Stomach (tissue), 9 donors: ENCODE measurements around the gene KCNE4. TPM values are rescaled to one million over a fixed set of nuclear protein-coding genes. Genes with fewer than 3 reads are reported as not detected.

Source experiments
- DNase-seq, 2 donors: peaks; one replicate each; pipeline versions ENCODE4 v3.0.0 to v3.0.0-alpha.2; 2013 to 2019
- H3K27ac ChIP-seq, 5 donors: fragments of 200-600 bp in 4 of 5; sonication (generic) in 4 of 5; one replicate each; pipeline ENCODE4 v1.5.1; 2013 to 2019; ENCODE audit warnings: mild to moderate bottlenecking in 1 of 5, moderate library complexity in 1 of 5
- H3K27me3 ChIP-seq, 3 donors: fragments of 200-600 bp; sonication (generic); one replicate each; pipeline ENCODE4 v1.5.1; 2017 to 2019; ENCODE audit warnings: mixed run types in 1 of 3
- H3K36me3 ChIP-seq, 4 donors: fragments of 200-600 bp; sonication (generic); 1 replicate in 3 of 4; 2 replicates in 1 of 4; pipeline ENCODE4 v1.5.1; 2016 to 2019
- H3K4me1 ChIP-seq, 4 donors: fragments of 200-600 bp; sonication (generic); one replicate each; pipeline ENCODE4 v1.5.1; 2016 to 2019
- H3K4me3 ChIP-seq, 4 donors: fragments of 200-600 bp; sonication (generic) in 3 of 4; one replicate each; pipeline ENCODE4 v1.5.1; 2016 to 2019; ENCODE audit warnings: mild to moderate bottlenecking in 1 of 4
- H3K9me3 ChIP-seq, 4 donors: fragments of 200-600 bp; sonication (generic); one replicate each; pipeline ENCODE4 v1.5.1; 2016 to 2019
- EP300 ChIP-seq: sonication (generic); formaldehyde crosslinking; IDR thresholded peaks from one replicate; pipeline ENCODE4 v1.6.1; 2017; ENCODE audit warnings: antibody characterized with exemption
- POLR2A ChIP-seq, 4 donors: fragments of 450-650 bp; IDR thresholded peaks; one replicate each; pipeline ENCODE4 v1.6.1; 2016; ENCODE audit warnings: antibody characterized with exemption in 4 of 4, control low read depth in 2 of 4, mild to moderate bottlenecking in 1 of 4, moderate library complexity in 1 of 4
- POLR2AphosphoS5 ChIP-seq, 3 donors: sonication (generic); formaldehyde crosslinking; IDR thresholded peaks; one replicate each; pipeline ENCODE4 v1.6.1; 2016; ENCODE audit warnings: antibody characterized with exemption in 3 of 3
- WGBS, 5 donors: extraction: QIAGEN DNeasy Blood & Tissue Kit in 3 of 5; methylation state at CpG; one replicate each; pipeline versions ENCODE4 v1.1.5 to v1.1.7; 2013 to 2018; 5-methylcytosine and 5-hydroxymethylcytosine counted together
- intact Hi-C: fragments of 100-400 bp; cut with DNase I; formaldehyde crosslinking; loops from one replicate; pipeline ENCODE4 v1.15.1; 2023; ENCODE audit warnings: low total_unique reads
- polyA plus RNA-seq, 3 donors: library from polyadenylated mRNA; stranded (reverse); fragments of 200-250 nt; gene quantifications; one replicate each; pipeline ENCODE4 v1.2.3, GENCODE V29; 2013
- total RNA-seq, 5 donors: library from RNA; depleted of rRNA; stranded (reverse); fragments of >200 nt; gene quantifications; one replicate each; pipeline versions ENCODE4 v1.1.0 to v1.2.3, GENCODE V29; 2014 to 2016
- TF ChIP-seq, protein P1 (sequence below), 7 experiments: fragments of 450-650 bp in 4 of 7; fragments of 200-600 bp in 3 of 7; sonication (generic) in 3 of 7; IDR thresholded peaks; one replicate each; pipeline ENCODE4 v1.5.1; 2016 to 2019; ENCODE audit warnings: antibody characterized with exemption in 7 of 7, control low read depth in 2 of 7, mild to moderate bottlenecking in 1 of 7
- donor health status: healthy with polysubstance abuse.
- donor health status: Bipolar disorder and iron deficiency.
- donor health status: healthy.

The KCNE4 gene
- total and polyA plus RNA-seq, 8 donors, result 0.58 to 16.3 (median 2.9) TPM; not detected in 1

DNA sequence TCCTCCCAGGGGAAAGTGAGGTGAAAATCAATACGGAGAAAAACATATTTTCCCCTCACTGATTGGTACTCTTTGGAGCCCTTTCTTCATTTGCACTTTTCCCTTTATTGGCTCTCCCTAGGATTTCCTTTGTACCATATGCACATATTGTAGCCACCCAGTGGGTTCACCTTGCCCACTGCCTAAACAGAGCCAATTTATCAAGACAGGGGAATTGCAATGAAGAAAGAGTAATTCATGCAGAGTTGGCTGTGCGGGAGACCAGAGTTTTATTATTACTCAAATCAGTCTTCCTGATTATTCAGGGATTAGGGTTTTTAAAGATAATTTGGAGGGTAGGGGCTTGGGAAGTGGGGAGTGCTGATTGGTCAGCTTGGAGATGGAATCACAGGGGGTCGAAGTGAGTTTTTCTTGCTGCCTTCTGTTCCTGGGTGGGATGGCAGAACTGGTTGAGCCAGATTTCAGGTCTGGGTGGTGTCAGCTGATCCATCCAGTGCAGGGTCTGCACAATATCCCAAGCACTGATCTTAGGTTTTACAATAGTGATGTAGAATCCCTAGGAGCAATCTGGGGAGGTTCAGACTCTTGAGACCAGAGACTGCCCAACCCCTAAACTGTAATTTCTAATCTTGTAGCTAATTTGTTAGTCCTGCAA, 15.1 kb upstream of the KCNE4 start:
- Histone ChIP-seq H3K4me1 (peaks cover 0 to 11% (median 5%) of the 10 kb centered on the region in 4 donors), H3K4me3 (no peak overlapping the region), H3K36me3 (no peaks in the 10 kb centered on the region), H3K27ac (no peak overlapping the region), H3K27me3 (no peaks in the 10 kb centered on the region), H3K9me3 (peaks cover 0 to 6% (median 2%) of the 10 kb centered on the region in 4 donors)
- DNase-seq, result no peak
- TF ChIP-seq POLR2A (IDR thresholded peaks at IDR 0.05), result no peak
- TF ChIP-seq, protein P1, sequence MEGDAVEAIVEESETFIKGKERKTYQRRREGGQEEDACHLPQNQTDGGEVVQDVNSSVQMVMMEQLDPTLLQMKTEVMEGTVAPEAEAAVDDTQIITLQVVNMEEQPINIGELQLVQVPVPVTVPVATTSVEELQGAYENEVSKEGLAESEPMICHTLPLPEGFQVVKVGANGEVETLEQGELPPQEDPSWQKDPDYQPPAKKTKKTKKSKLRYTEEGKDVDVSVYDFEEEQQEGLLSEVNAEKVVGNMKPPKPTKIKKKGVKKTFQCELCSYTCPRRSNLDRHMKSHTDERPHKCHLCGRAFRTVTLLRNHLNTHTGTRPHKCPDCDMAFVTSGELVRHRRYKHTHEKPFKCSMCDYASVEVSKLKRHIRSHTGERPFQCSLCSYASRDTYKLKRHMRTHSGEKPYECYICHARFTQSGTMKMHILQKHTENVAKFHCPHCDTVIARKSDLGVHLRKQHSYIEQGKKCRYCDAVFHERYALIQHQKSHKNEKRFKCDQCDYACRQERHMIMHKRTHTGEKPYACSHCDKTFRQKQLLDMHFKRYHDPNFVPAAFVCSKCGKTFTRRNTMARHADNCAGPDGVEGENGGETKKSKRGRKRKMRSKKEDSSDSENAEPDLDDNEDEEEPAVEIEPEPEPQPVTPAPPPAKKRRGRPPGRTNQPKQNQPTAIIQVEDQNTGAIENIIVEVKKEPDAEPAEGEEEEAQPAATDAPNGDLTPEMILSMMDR (IDR thresholded peaks at IDR 0.05), result no peak
- TF ChIP-seq EP300, result no peak
- TF ChIP-seq POLR2AphosphoS5 (IDR thresholded peaks at IDR 0.05), result no peak
- 62 to 82% (median 65%) methylated on average over 3 of the region's 3 CpGs for WGBS, 5 donors
- intact Hi-C loops, result no loop called here

DNA sequence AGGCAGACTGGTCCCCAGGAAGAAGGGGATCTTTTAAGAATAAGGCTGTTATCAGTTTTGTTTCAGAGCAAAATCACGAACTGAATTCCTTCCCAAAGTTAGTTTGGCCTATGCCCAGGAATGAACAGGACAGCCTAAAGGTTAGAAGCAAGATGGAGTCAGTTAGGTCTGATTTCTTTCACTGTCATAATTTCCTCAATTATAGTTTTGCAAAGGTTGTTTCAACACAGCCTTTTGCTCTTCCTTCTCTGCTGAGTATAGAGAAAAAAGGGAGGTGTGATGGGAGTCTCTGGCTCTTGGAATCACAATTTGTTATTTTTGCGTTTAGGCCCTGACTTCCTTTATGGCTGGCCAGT, 14.6 kb upstream of the KCNE4 start:
- H3K27me3 ChIP-seq, result no peaks in the 10 kb centered on the region
- no peak overlapping the region for H3K27ac ChIP-seq
- DNase-seq, result no peak
- H3K4me3 ChIP-seq, result no peak overlapping the region
- peaks cover 0 to 12% (median 5%) of the 10 kb centered on the region in 4 donors for H3K4me1 ChIP-seq
- peaks cover 0 to 1% (median under 1%) of the 10 kb centered on the region in 4 donors for H3K9me3 ChIP-seq
- 54 to 73% (median 66%) methylated on average over 2 of the region's 2 CpGs for WGBS, 5 donors
- TF ChIP-seq, protein P1 (IDR thresholded peaks at IDR 0.05), result no peak
- no peak for TF ChIP-seq POLR2A (IDR thresholded peaks at IDR 0.05)
- TF ChIP-seq EP300, result no peak
- TF ChIP-seq POLR2AphosphoS5 (IDR thresholded peaks at IDR 0.05), result no peak
- no peaks in the 10 kb centered on the region for H3K36me3 ChIP-seq
- intact Hi-C loops, result no loop called here

DNA sequence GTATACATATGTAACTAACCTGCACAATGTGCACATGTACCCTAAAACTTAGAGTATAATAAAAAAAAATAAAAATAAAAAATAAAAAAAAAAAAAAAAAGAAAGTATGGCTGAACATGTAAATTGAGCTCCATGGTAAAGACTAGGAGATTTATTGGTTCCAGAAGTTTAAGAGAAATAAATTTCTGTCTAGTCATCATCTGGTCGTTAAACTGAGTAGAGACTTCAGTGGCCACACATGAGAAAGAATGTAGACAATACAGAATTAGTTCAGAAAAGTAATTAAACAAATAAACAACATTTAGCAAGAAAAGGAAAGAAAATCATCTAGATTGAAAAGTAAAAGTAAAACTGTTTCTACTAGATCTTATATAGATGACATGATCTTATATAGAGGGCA, 12.4 kb upstream of the KCNE4 start:
- H3K27me3 ChIP-seq, result no peaks in the 10 kb centered on the region
- intact Hi-C loops, result no loop called here
- H3K9me3 ChIP-seq, result no peaks in the 10 kb centered on the region
- no peak for DNase-seq
- no peaks in the 10 kb centered on the region for H3K36me3 ChIP-seq
- no peak overlapping the region for H3K4me3 ChIP-seq
- TF ChIP-seq, protein P1 (IDR thresholded peaks at IDR 0.05), result no peak
- TF ChIP-seq POLR2AphosphoS5 (IDR thresholded peaks at IDR 0.05) (no peak), POLR2A (IDR thresholded peaks at IDR 0.05) (no peak), EP300 (no peak)
- 52 to 70% (median 60%) methylated on average over 1 of the region's 1 CpG for WGBS, 5 donors
- peaks cover 0 to 29% (median 7%) of the 10 kb centered on the region in 4 donors for H3K4me1 ChIP-seq
- no peak overlapping the region for H3K27ac ChIP-seq

DNA sequence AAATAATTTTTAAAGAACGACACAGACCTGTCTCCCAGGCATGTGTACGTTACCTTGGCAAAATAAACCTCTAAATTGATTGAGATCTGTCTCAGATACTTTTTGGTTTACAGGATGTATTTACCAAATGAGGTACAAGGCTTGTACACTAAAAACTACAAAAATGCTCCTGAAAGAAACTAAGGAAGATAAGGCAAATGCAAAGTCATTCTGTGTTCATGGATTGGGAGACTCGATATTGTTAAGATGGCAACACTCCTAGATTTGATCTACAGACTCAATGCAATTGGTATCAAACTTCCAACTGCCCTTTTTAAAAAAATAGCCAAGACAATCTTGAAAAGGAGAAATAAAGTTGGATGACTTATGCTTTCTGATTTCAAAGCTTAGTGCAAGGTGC, 11.5 kb upstream of the KCNE4 start:
- TF ChIP-seq EP300 (no peak), POLR2AphosphoS5 (IDR thresholded peaks at IDR 0.05) (no peak), POLR2A (IDR thresholded peaks at IDR 0.05) (no peak)
- TF ChIP-seq, protein P1 (IDR thresholded peaks at IDR 0.05), result no peak
- no peak overlapping the region for H3K4me3 ChIP-seq
- 88 to 95% (median 90%) methylated on average over 3 of the region's 3 CpGs for WGBS, 5 donors
- peaks cover 0 to 29% (median 7%) of the 10 kb centered on the region in 4 donors for H3K4me1 ChIP-seq
- H3K36me3 ChIP-seq, result no peaks in the 10 kb centered on the region
- intact Hi-C loops, result no loop called here
- no peak overlapping the region for H3K27ac ChIP-seq
- no peak for DNase-seq
- H3K27me3 ChIP-seq, result no peaks in the 10 kb centered on the region
- no peaks in the 10 kb centered on the region for H3K9me3 ChIP-seq
